Measurements from ENCODE around the gene SVIL. TPM values are rescaled to one million over a fixed set of nuclear protein-coding genes. Genes with fewer than 3 reads are reported as not detected.
"Not testable (repeated sequence)": the region's sequence is repeated elsewhere in the genome, so short reads cannot be mapped to it uniquely, and the experiment has no call there.

SVIL gene
- total and polyA plus RNA-seq, 2 of the 13 experiments (the other 11 are each of a cell fraction or from before 2014, with no cell fraction given) = 3.9 to 12.1 TPM

DNA sequence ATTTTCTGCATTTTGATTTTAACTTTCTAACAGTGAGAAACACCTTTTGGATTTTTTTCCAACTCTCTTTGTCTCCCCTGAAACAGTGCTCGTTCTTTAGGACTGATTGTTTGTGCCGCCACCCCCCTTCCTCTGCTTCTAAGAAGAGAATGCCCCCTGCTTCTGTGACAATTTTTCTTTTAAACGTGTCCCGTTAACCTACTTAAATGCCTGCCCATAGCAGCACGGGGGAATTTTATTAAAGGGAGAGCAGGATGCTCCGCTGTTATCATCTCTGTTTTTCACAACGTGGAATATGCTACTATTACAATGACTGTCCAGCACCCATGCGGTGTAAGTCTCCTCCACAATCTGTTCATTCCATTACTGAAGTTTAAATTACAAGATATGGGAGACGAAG is 67.8 kb downstream of the SVIL start:
- ChIA-PET CTCF (ENCODE audit: low intra/inter-chr PET ratio, low total read pairs) (no interaction called here), POLR2A (no interaction called here)
- intact Hi-C loops (cut with micrococcal nuclease; ENCODE audit: unreplicated experiment) (no loop called here), in situ Hi-C loops (cut with HindIII; ENCODE audit: extremely low pct_ligation_motif_present, low pct_unique_long_range_greater_than_20kb) (no loop called here)
- H3K27me3 ChIP-seq (ENCODE audit: control insufficient read depth in 1 of 2, insufficient read depth in 2 of 2, low read length in 2 of 2) = no peaks in the 10 kb centered on the region
- H3K4me2 ChIP-seq (ENCODE audit: low read depth, low read length) = no peak overlapping the region
- H3K27ac ChIP-seq (ENCODE audit: extremely low read length, insufficient read depth, low read length) = no peak overlapping the region
- no peak for ATAC-seq
- BruUV-seq (replicated peaks) = no TSS peak
- no peak overlapping the region for H3K4me3 ChIP-seq (replicated peaks in 1 of 3; ENCODE audit: insufficient read depth in 1 of 3, low read depth in 2 of 3, low read length in 3 of 3)
- no peaks in the 10 kb centered on the region for H3K4me1 ChIP-seq (ENCODE audit: insufficient read depth, low read length)
- WGBS (ENCODE audit: low lambda C conversion rate) = 95% methylated on average over 9 of the region's 9 CpGs
- H3K36me3 ChIP-seq (replicated peaks in 1 of 2; ENCODE audit: control insufficient read depth in 1 of 2, insufficient read depth in 2 of 2, low read length in 2 of 2) = 0 out of 5 replicates have a peak, but pooled peaks cover 2% of the 10 kb centered on the region in 2 experiments
- H3K9ac ChIP-seq (ENCODE audit: insufficient read depth, low read depth, low read length) = no peak overlapping the region
- DNase-seq (ENCODE audit: low spot score) = no peak
- TF ChIP-seq, protein P1, sequence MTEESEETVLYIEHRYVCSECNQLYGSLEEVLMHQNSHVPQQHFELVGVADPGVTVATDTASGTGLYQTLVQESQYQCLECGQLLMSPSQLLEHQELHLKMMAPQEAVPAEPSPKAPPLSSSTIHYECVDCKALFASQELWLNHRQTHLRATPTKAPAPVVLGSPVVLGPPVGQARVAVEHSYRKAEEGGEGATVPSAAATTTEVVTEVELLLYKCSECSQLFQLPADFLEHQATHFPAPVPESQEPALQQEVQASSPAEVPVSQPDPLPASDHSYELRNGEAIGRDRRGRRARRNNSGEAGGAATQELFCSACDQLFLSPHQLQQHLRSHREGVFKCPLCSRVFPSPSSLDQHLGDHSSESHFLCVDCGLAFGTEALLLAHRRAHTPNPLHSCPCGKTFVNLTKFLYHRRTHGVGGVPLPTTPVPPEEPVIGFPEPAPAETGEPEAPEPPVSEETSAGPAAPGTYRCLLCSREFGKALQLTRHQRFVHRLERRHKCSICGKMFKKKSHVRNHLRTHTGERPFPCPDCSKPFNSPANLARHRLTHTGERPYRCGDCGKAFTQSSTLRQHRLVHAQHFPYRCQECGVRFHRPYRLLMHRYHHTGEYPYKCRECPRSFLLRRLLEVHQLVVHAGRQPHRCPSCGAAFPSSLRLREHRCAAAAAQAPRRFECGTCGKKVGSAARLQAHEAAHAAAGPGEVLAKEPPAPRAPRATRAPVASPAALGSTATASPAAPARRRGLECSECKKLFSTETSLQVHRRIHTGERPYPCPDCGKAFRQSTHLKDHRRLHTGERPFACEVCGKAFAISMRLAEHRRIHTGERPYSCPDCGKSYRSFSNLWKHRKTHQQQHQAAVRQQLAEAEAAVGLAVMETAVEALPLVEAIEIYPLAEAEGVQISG (CRISPR knock-in tag; IDR thresholded peaks at IDR 0.05) = no peak
- TF ChIP-seq TMF1 (CRISPR knock-in tag; IDR thresholded peaks at IDR 0.05; ENCODE audit: low read depth) = no peak
- no peak for TF ChIP-seq ZNF589 (CRISPR knock-in tag; conservative IDR thresholded peaks at IDR 0.05)
- no peaks in the 10 kb centered on the region for H4K20me1 ChIP-seq (ENCODE audit: insufficient read depth, low read length)
- no peak overlapping the region for H2AFZ ChIP-seq (ENCODE audit: low read length)
- no peak for FAIRE-seq
- H3K9me3 ChIP-seq (ENCODE audit: low read length) = no peaks in the 10 kb centered on the region
- no peaks in the 10 kb centered on the region for H3K79me2 ChIP-seq (ENCODE audit: insufficient read depth, low read length)

DNA sequence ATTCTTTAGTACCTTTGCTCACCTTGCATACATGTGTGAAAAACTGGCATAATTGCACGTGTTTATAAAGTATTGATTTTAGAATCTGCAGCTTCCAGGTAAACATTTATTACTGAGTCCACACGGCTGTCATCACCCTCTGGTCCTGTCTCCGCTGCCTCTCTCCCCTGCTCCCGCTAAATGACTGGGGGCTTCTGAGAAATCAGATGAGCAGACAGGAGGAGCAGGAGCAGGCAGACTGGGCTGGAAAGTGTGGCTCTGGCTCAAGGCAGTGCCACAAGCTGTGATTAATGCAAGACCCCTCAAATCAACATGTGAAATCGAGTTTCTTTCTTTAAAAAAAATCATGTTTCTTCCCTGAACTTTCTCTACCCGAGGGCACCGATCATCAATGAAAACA is 68.6 kb downstream of the SVIL start:
- FAIRE-seq; CTCF ChIA-PET (ENCODE audit: low intra/inter-chr PET ratio, low total read pairs); ATAC-seq; H3K36me3 ChIP-seq (replicated peaks in 1 of 2; ENCODE audit: control insufficient read depth in 1 of 2, insufficient read depth in 2 of 2, low read length in 2 of 2); H3K27ac ChIP-seq (ENCODE audit: extremely low read length, insufficient read depth, low read length); H3K4me1 ChIP-seq (ENCODE audit: insufficient read depth, low read length); H3K4me3 ChIP-seq (replicated peaks in 1 of 3; ENCODE audit: insufficient read depth in 1 of 3, low read depth in 2 of 3, low read length in 3 of 3); POLR2A ChIA-PET; intact Hi-C loops (cut with micrococcal nuclease; ENCODE audit: unreplicated experiment); BruUV-seq (replicated peaks); H3K4me2 ChIP-seq (ENCODE audit: low read depth, low read length); H3K79me2 ChIP-seq (ENCODE audit: insufficient read depth, low read length); H3K9ac ChIP-seq (ENCODE audit: insufficient read depth, low read depth, low read length); in situ Hi-C loops (cut with HindIII; ENCODE audit: extremely low pct_ligation_motif_present, low pct_unique_long_range_greater_than_20kb); H4K20me1 ChIP-seq (ENCODE audit: insufficient read depth, low read length); DNase-seq (ENCODE audit: low spot score); H2AFZ ChIP-seq (ENCODE audit: low read length); H3K9me3 ChIP-seq (ENCODE audit: low read length); H3K27me3 ChIP-seq (ENCODE audit: control insufficient read depth in 1 of 2, insufficient read depth in 2 of 2, low read length in 2 of 2): not testable (repeated sequence)
- 82% methylated on average over 7 of the region's 7 CpGs for WGBS (ENCODE audit: low lambda C conversion rate)
